HepG2 (cell line): ENCODE data around the gene CKS1B. TPM values are rescaled to one million over a fixed set of nuclear protein-coding genes. Genes with fewer than 3 reads are reported as not detected.
A peak's percentile ranks its signal among the peaks of the same experiment; 100 is the strongest.

Experiments used
- ATAD3A ChIP-seq: sonication (generic); formaldehyde crosslinking; IDR thresholded peaks from 2 replicates; pipeline ENCODE4 v1.4.0; 2020; ENCODE audit warnings: missing genetic modification reagents
- ATF5 ChIP-seq: sonication (generic); formaldehyde crosslinking; IDR thresholded peaks from 2 replicates; pipeline ENCODE4 v1.4.0; 2020; ENCODE audit warnings: mild to moderate bottlenecking, low read depth, missing genetic modification reagents
- E2F5 ChIP-seq: sonication (generic); formaldehyde crosslinking; conservative IDR thresholded peaks from 2 replicates; pipeline ENCODE4 v1.4.0; 2020; ENCODE audit warnings: missing genetic modification reagents
- HNF4G ChIP-seq, 2 experiments: sonication (generic) in 1 of 2; formaldehyde crosslinking in 1 of 2; IDR thresholded peaks; 2 replicates each; pipeline versions ENCODE4 v1.4.0 to v1.6.1; 2011 to 2020; ENCODE audit warnings: borderline replicate concordance in 2 of 2, low read depth in 2 of 2, mild to moderate bottlenecking in 2 of 2, low read length in 1 of 2, missing genetic modification reagents in 1 of 2, moderate library complexity in 1 of 2
- KAT8 ChIP-seq: IDR thresholded peaks from 2 replicates; pipeline ENCODE4 v1.6.1; 2016; ENCODE audit warnings: missing genetic modification reagents, missing compliant biosample characterization
- KLF16 ChIP-seq, 2 experiments: sonication (generic) in 1 of 2; formaldehyde crosslinking in 1 of 2; IDR thresholded peaks; 2 replicates each; pipeline versions ENCODE4 v1.6.1 to v1.8.0; 2016 to 2023; ENCODE audit warnings: missing genetic modification reagents in 2 of 2, missing compliant biosample characterization in 1 of 2
- PHB2 ChIP-seq: fragments of 450-650 bp; IDR thresholded peaks from 2 replicates; pipeline ENCODE4 v1.6.1; 2018; ENCODE audit not compliant: partially characterized antibody
- TAF1 ChIP-seq: sonication (generic); formaldehyde crosslinking; IDR thresholded peaks from 2 replicates; pipeline ENCODE4 v1.4.0; 2020; ENCODE audit warnings: missing genetic modification reagents
- TBL1XR1 ChIP-seq: fragments of 150-350 bp; IDR thresholded peaks from 2 replicates; pipeline ENCODE4 v1.6.1; 2014; ENCODE audit warnings: borderline replicate concordance, low read length; ENCODE audit not compliant: partially characterized antibody
- THYN1 ChIP-seq: sonication (generic); formaldehyde crosslinking; IDR thresholded peaks from 2 replicates; pipeline ENCODE4 v1.8.1; 2023; ENCODE audit warnings: low read depth, mild to moderate bottlenecking, moderate library complexity, missing genetic modification reagents, borderline replicate concordance
- ZBTB20 ChIP-seq: sonication (generic); formaldehyde crosslinking; IDR thresholded peaks from 2 replicates; pipeline ENCODE4 v1.8.1; 2023; ENCODE audit warnings: missing genetic modification reagents, low read depth, mild to moderate bottlenecking, borderline replicate concordance
- ZNF256 ChIP-seq: sonication (generic); formaldehyde crosslinking; conservative IDR thresholded peaks from 2 replicates; pipeline ENCODE4 v1.4.0; 2020; ENCODE audit warnings: missing genetic modification reagents
- ZNF546 ChIP-seq: sonication (generic); formaldehyde crosslinking; conservative IDR thresholded peaks from 2 replicates; pipeline ENCODE4 v1.8.1; 2023; ENCODE audit warnings: mild to moderate bottlenecking, missing genetic modification reagents
- polyA plus RNA-seq, 8 experiments: library from polyadenylated mRNA; depleted of rRNA in 3 of 8; stranded (reverse) in 7 of 8; unstranded in 1 of 8; fragments of >200 nt; fragmentation: Illumina TruSeq in 4 of 8; extraction: Trizol in 4 of 8; gene quantifications; 2 replicates each; pipeline versions ENCODE4 v1.2.1 to v1.2.3, GENCODE V29; 2011 to 2016; ENCODE audit warnings: low read depth in 4 of 8, missing spikeins in 1 of 8, mixed read lengths in 1 of 8; ENCODE audit not compliant: insufficient read depth in 1 of 8
- total RNA-seq, 5 experiments: library from RNA; depleted of rRNA; stranded (reverse); fragments of >200 nt; fragmentation: Illumina TruSeq; extraction: Trizol; gene quantifications; 2 replicates each; pipeline ENCODE4 v1.2.3, GENCODE V29; 2016; ENCODE audit warnings: low read depth in 1 of 5
- TF ChIP-seq, protein P1 (sequence below): sonication (generic); formaldehyde crosslinking; IDR thresholded peaks from 2 replicates; pipeline ENCODE4 v1.5.0; 2020; ENCODE audit warnings: mild to moderate bottlenecking, missing genetic modification reagents, borderline replicate concordance
- TF ChIP-seq, protein P2 (sequence below): sonication (generic); formaldehyde crosslinking; IDR thresholded peaks from 2 replicates; pipeline ENCODE4 v1.4.0; 2020; ENCODE audit warnings: mild to moderate bottlenecking, missing genetic modification reagents, borderline replicate concordance
- TF ChIP-seq, protein P3 (sequence below): sonication (generic); formaldehyde crosslinking; IDR thresholded peaks from 2 replicates; pipeline ENCODE4 v1.4.0; 2020; ENCODE audit warnings: missing genetic modification reagents

Gene CKS1B
- total and polyA plus RNA-seq, 2 of the 13 experiments (the other 11 are each of a cell fraction or from before 2014, with no cell fraction given) = 217 to 222 TPM

DNA sequence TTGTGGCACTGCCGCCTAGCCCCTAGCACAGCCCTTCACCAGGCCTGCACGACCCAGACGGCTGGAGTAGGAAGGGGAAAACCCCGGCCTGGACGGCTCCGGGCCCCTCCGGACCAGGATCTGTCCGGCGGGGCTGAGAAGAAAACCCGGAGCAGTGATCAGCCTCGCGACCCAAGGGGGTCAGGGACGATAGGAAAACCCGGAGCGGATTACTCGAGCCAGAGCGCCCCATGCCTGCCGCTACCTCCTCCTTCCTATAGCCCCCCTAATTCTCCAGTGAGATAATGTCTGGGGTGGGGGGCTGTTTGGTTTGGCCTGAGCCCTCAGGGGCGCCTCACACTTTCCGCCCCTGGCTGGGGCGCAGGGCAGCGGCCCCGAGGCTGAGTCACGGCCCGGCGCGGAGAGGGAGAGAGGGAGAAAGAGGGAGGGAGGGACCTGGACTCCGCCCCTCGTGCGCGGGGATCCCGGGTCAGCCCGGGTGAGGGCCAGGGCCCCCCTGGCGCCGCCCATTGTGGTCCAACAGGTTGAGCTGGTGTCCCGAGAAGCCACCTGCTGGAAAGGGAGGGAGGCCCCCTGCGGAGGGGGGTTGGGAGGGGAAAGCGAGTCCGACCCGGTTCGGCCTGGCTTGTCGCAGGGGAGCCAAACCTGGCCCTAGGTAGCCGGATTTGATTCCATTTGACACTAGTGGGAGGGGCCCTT, 26.4 kb downstream of the CKS1B start (continued):
- TF ChIP-seq, protein P1, sequence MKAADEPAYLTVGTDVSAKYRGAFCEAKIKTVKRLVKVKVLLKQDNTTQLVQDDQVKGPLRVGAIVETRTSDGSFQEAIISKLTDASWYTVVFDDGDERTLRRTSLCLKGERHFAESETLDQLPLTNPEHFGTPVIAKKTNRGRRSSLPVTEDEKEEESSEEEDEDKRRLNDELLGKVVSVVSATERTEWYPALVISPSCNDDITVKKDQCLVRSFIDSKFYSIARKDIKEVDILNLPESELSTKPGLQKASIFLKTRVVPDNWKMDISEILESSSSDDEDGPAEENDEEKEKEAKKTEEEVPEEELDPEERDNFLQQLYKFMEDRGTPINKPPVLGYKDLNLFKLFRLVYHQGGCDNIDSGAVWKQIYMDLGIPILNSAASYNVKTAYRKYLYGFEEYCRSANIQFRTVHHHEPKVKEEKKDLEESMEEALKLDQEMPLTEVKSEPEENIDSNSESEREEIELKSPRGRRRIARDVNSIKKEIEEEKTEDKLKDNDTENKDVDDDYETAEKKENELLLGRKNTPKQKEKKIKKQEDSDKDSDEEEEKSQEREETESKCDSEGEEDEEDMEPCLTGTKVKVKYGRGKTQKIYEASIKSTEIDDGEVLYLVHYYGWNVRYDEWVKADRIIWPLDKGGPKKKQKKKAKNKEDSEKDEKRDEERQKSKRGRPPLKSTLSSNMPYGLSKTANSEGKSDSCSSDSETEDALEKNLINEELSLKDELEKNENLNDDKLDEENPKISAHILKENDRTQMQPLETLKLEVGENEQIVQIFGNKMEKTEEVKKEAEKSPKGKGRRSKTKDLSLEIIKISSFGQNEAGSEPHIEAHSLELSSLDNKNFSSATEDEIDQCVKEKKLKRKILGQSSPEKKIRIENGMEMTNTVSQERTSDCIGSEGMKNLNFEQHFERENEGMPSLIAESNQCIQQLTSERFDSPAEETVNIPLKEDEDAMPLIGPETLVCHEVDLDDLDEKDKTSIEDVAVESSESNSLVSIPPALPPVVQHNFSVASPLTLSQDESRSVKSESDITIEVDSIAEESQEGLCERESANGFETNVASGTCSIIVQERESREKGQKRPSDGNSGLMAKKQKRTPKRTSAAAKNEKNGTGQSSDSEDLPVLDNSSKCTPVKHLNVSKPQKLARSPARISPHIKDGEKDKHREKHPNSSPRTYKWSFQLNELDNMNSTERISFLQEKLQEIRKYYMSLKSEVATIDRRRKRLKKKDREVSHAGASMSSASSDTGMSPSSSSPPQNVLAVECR (CRISPR knock-in tag) = peak; percentile 76
- TF ChIP-seq, protein P2, sequence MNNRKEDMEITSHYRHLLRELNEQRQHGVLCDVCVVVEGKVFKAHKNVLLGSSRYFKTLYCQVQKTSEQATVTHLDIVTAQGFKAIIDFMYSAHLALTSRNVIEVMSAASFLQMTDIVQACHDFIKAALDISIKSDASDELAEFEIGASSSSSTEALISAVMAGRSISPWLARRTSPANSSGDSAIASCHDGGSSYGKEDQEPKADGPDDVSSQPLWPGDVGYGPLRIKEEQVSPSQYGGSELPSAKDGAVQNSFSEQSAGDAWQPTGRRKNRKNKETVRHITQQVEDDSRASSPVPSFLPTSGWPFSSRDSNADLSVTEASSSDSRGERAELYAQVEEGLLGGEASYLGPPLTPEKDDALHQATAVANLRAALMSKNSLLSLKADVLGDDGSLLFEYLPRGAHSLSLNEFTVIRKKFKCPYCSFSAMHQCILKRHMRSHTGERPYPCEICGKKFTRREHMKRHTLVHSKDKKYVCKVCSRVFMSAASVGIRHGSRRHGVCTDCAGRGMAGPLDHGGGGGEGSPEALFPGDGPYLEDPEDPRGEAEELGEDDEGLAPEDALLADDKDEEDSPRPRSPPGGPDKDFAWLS (CRISPR knock-in tag) = peak; percentile 98
- TF ChIP-seq, protein P3, sequence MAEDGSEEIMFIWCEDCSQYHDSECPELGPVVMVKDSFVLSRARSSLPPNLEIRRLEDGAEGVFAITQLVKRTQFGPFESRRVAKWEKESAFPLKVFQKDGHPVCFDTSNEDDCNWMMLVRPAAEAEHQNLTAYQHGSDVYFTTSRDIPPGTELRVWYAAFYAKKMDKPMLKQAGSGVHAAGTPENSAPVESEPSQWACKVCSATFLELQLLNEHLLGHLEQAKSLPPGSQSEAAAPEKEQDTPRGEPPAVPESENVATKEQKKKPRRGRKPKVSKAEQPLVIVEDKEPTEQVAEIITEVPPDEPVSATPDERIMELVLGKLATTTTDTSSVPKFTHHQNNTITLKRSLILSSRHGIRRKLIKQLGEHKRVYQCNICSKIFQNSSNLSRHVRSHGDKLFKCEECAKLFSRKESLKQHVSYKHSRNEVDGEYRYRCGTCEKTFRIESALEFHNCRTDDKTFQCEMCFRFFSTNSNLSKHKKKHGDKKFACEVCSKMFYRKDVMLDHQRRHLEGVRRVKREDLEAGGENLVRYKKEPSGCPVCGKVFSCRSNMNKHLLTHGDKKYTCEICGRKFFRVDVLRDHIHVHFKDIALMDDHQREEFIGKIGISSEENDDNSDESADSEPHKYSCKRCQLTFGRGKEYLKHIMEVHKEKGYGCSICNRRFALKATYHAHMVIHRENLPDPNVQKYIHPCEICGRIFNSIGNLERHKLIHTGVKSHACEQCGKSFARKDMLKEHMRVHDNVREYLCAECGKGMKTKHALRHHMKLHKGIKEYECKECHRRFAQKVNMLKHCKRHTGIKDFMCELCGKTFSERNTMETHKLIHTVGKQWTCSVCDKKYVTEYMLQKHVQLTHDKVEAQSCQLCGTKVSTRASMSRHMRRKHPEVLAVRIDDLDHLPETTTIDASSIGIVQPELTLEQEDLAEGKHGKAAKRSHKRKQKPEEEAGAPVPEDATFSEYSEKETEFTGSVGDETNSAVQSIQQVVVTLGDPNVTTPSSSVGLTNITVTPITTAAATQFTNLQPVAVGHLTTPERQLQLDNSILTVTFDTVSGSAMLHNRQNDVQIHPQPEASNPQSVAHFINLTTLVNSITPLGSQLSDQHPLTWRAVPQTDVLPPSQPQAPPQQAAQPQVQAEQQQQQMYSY = peak; percentile 99
- TF ChIP-seq ZNF546 (CRISPR knock-in tag) (no peak), ZBTB20 (CRISPR knock-in tag) (no peak), KAT8 (CRISPR knock-in tag) (peak; percentile 77), TAF1 (CRISPR knock-in tag) (peak; percentile 66), ATAD3A (no peak), TBL1XR1 (no peak), THYN1 (CRISPR knock-in tag) (no peak; the same call in 1 of the 2 replicates), ZNF256 (peak; percentile 43; the same call in 1 of the 2 replicates), E2F5 (CRISPR knock-in tag) (peak; percentile 16; the same call in 1 of the 2 replicates), HNF4G (IDR thresholded peaks at IDR 0.05; ENCODE audit: borderline replicate concordance, low read depth, low read length) (peak; percentile 46; the same call in 1 of the 2 replicates), HNF4G (CRISPR knock-in tag; IDR thresholded peaks at IDR 0.05; ENCODE audit: borderline replicate concordance, low read depth) (peak; percentile 25; the same call in 1 of the 2 replicates), ATF5 (CRISPR knock-in tag) (peak; percentile 10; the same call in 1 of the 2 replicates), KLF16 (CRISPR knock-in tag; IDR thresholded peaks at IDR 0.05) (peak in 1 of 2 experiments; percentile 69; a peak in 1 of 4 replicates), PHB2 (no peak)
